Sigmoid colon (tissue), 7 donors: ENCODE results near the gene ZNF134. TPM values are rescaled to one million over a fixed set of nuclear protein-coding genes. Genes with fewer than 3 reads are reported as not detected.

Experiments used
- DNase-seq: peaks from one replicate; pipeline ENCODE4 v3.0.0-alpha.2; 2019
- H3K27ac ChIP-seq, 4 donors: fragments of 200-600 bp; sonication (generic); one replicate each; pipeline ENCODE4 v1.5.1; 2016 to 2019; ENCODE audit warnings: mild to moderate bottlenecking in 1 of 4
- H3K27me3 ChIP-seq, 3 donors: fragments of 200-600 bp; sonication (generic); one replicate each; pipeline ENCODE4 v1.5.1; 2019; ENCODE audit warnings: mild to moderate bottlenecking in 1 of 3
- H3K36me3 ChIP-seq, 4 donors: fragments of 200-600 bp; sonication (generic); one replicate each; pipeline ENCODE4 v1.5.1; 2016 to 2019
- H3K4me1 ChIP-seq, 4 donors: fragments of 200-600 bp; sonication (generic); one replicate each; pipeline ENCODE4 v1.5.1; 2017 to 2019
- H3K4me3 ChIP-seq, 4 donors: fragments of 200-600 bp; sonication (generic); one replicate each; pipeline ENCODE4 v1.5.1; 2017 to 2019; ENCODE audit warnings: mild to moderate bottlenecking in 2 of 4, moderate library complexity in 1 of 4
- H3K9me3 ChIP-seq, 4 donors: fragments of 200-600 bp in 3 of 4; sonication (generic) in 3 of 4; one replicate each; pipeline versions ENCODE4 v1.5.1 to v1.6.1; 2013 to 2019
- CTCF ChIP-seq, 4 experiments: fragments of 450-650 bp in 3 of 4; fragments of 200-600 bp in 1 of 4; IDR thresholded peaks; one replicate each; pipeline ENCODE4 v1.5.1; 2016 to 2019; ENCODE audit warnings: antibody characterized with exemption in 4 of 4, mild to moderate bottlenecking in 3 of 4, moderate library complexity in 2 of 4
- EP300 ChIP-seq, 4 donors: sonication (generic); formaldehyde crosslinking; IDR thresholded peaks; one replicate each; pipeline ENCODE4 v1.6.1; 2017; ENCODE audit warnings: antibody characterized with exemption in 4 of 4
- POLR2A ChIP-seq, 2 donors: fragments of 450-650 bp; IDR thresholded peaks; one replicate each; pipeline ENCODE4 v1.6.1; 2016; ENCODE audit warnings: antibody characterized with exemption in 2 of 2, mild to moderate bottlenecking in 2 of 2, moderate library complexity in 2 of 2
- POLR2AphosphoS5 ChIP-seq, 4 donors: sonication (generic); formaldehyde crosslinking; IDR thresholded peaks; one replicate each; pipeline ENCODE4 v1.6.1; 2017; ENCODE audit warnings: antibody characterized with exemption in 4 of 4
- WGBS, 2 donors: extraction: QIAGEN DNeasy Blood & Tissue Kit; methylation state at CpG; one replicate each; pipeline ENCODE4 v1.1.7; 2013; 5-methylcytosine and 5-hydroxymethylcytosine counted together
- intact Hi-C: fragments of 100-400 bp; cut with DNase I; formaldehyde crosslinking; loops from one replicate; pipeline ENCODE4 v1.15.1; 2023
- polyA plus RNA-seq, 3 donors: library from polyadenylated mRNA; stranded (reverse); fragments of 200-250 nt; gene quantifications; one replicate each; pipeline ENCODE4 v1.2.3, GENCODE V29; 2013
- total RNA-seq, 4 donors: library from RNA; depleted of rRNA; stranded (reverse); fragments of >200 nt; gene quantifications; one replicate each; pipeline ENCODE4 v1.1.0, GENCODE V29; 2016
- donor health status: healthy with polysubstance abuse.
- donor health status: Bipolar disorder and iron deficiency.
- donor health status: healthy.

The ZNF134 gene
- total and polyA plus RNA-seq, 7 donors, result 0.92 to 23.2 (median 10.8) TPM

- TF ChIP-seq POLR2AphosphoS5 (IDR thresholded peaks at IDR 0.05) (peak in 3 of 4 donors; percentile 23 to 41 (median 31)), POLR2A (IDR thresholded peaks at IDR 0.05) (no peak), EP300 (IDR thresholded peaks at IDR 0.05) (no peak), CTCF (IDR thresholded peaks at IDR 0.05) (no peak)
- peak; percentile 75 for DNase-seq
- H3K9me3 ChIP-seq, result no peaks in the 10 kb centered on the region
- H3K27ac ChIP-seq, result peak overlapping the region; percentile 78 to 88 (median 86)
- peaks cover 0 to 13% (median 6%) of the 10 kb centered on the region in 4 donors for H3K4me1 ChIP-seq
- H3K4me3 ChIP-seq, result peak overlapping the region; percentile 41 to 77 (median 62)
- intact Hi-C loops, result no loop called here
- 4% methylated on average over 64 of the region's 64 CpGs for WGBS, 2 donors
- peaks cover 0 to 7% (median 0%) of the 10 kb centered on the region in 3 donors for H3K27me3 ChIP-seq
- no peaks in the 10 kb centered on the region for H3K36me3 ChIP-seq
These were observed 50.5 kb downstream of the ZNF134 start for GRCh38 chr19:57664269-57665127.

DNA sequence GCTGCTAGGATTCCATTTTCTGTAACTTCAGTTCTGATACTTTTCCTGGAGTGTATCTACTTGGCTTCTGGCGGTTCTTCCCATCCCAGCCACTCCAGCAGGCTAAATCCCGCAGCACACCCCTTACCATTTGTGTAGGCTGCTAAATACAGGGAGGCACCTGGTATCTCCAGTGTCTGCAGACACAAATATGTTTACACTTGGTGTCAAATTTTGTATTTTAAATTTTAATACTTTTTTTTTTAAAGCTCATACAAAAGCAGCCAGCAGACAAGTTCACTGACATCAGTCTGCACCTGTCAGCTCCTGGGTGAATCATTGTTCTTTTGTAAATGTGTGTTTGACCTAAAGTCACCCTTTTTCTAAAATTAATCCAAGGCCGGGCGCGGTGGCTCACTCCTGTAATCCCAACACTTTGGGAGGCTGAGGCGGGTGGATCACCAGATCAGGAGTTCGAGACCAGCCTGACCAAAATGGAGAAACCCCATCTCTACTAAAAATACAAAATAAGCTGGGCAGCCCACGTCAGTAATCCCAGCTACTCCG lies 51.3 kb downstream of the ZNF134 start:
- peaks cover 0 to 7% (median 0%) of the 10 kb centered on the region in 3 donors for H3K27me3 ChIP-seq
- intact Hi-C loops, result no loop called here
- H3K9me3 ChIP-seq, result no peaks in the 10 kb centered on the region
- H3K27ac ChIP-seq, result peak overlapping the region; percentile 78 to 88 (median 86)
- H3K36me3 ChIP-seq, result no peaks in the 10 kb centered on the region
- H3K4me1 ChIP-seq, result peaks cover 0 to 13% (median 6%) of the 10 kb centered on the region in 4 donors
- WGBS, 2 donors, result 86 to 88% methylated on average over 9 of the region's 9 CpGs
- DNase-seq, result no peak
- no peak overlapping the region for H3K4me3 ChIP-seq
- no peak for TF ChIP-seq POLR2AphosphoS5 (IDR thresholded peaks at IDR 0.05)
- no peak for TF ChIP-seq CTCF (IDR thresholded peaks at IDR 0.05)
- TF ChIP-seq POLR2A (IDR thresholded peaks at IDR 0.05), result no peak

DNA sequence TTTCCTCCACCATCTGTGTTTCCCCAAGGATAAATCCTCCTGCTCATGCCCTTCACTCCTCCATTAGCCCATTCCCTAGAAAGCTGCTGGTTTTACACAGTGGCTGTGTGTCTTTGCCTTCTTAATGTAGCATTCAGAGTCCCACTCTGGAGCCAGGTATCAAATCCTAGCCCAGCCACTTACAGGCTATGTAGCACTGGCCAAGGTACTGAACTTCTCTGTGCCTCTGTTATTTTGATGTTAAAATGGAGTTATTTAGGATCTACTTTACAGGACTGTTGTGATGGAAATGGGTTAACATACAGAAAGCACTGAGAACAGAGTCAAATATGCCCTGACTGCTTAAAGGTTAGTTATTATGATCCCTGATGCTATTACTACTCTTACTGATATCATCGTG lies 53.2 kb downstream of the ZNF134 start:
- Histone ChIP-seq H3K4me1 (peaks cover 0 to 13% (median 6%) of the 10 kb centered on the region in 4 donors), H3K27ac (no peak overlapping the region), H3K27me3 (no peaks in the 10 kb centered on the region), H3K4me3 (no peak overlapping the region), H3K9me3 (no peaks in the 10 kb centered on the region), H3K36me3 (no peaks in the 10 kb centered on the region)
- WGBS, 2 donors, result 82 to 84% methylated on average over 1 of the region's 1 CpG
- DNase-seq, result no peak
- intact Hi-C loops, result no loop called here
- TF ChIP-seq EP300 (IDR thresholded peaks at IDR 0.05) (no peak), POLR2A (IDR thresholded peaks at IDR 0.05) (no peak), POLR2AphosphoS5 (IDR thresholded peaks at IDR 0.05) (no peak), CTCF (IDR thresholded peaks at IDR 0.05) (no peak)

DNA sequence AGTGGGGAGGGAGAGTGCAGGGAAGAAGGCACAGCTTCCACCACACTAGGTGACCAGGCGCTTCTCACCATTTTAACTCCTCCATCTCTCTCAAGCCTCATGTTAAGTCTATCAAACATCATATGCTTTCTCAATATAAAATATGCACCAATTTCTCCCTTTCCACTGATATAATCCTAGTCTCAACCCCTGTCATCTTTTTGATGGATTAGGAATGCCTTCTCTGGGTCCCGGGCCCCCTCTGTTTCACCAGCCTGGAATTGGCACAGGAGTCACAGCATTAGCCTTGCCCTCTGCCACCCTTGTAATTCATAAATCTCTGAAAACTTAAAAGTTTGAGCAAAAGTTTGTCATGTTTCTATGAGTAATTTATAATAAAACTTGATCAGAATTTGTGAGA lies 54.6 kb downstream of the ZNF134 start, which contains the start of gene ZSCAN4:
Gene ZSCAN4 (plus strand): TSS at position 301 of the 400 bp plus-strand sequence. CDS start 7,211 bp downstream, outside the sequence.
- no peaks in the 10 kb centered on the region for H3K36me3 ChIP-seq
- no peak for DNase-seq
- H3K9me3 ChIP-seq, result no peaks in the 10 kb centered on the region
- peaks cover 0 to 12% (median 4%) of the 10 kb centered on the region in 4 donors for H3K4me1 ChIP-seq
- WGBS, 2 donors, result 93% methylated on average over 2 of the region's 2 CpGs
- H3K4me3 ChIP-seq, result no peak within 1 kb of the TSS
- intact Hi-C loops, result no loop called here
- no peak within 1 kb of the TSS for H3K27ac ChIP-seq
- TF ChIP-seq EP300 (IDR thresholded peaks at IDR 0.05), result no peak
- no peak for TF ChIP-seq POLR2A (IDR thresholded peaks at IDR 0.05)
- no peak for TF ChIP-seq POLR2AphosphoS5 (IDR thresholded peaks at IDR 0.05)
- TF ChIP-seq CTCF (IDR thresholded peaks at IDR 0.05), result no peak
- no peaks in the 10 kb centered on the region for H3K27me3 ChIP-seq
